ENCODE data around the gene MAGI2.

DNA sequence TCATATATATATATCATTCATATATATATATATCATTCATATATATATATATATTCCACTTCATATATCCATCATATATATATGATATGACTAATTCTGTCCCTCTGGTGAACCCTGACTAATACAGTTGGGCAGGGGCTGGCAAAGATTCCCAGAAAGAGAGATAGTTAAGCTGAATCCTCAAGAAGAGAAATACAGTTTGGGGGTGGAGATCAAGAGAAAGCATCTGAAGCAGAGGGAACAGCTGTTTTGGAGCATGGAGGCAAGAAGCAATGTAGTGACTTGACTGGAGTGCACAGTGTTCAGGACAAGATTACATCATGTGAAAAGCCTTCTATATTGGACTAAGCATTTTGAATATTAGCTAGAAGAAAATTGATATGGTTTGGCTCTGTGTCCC, 540.7 kb downstream of the MAGI2 start:
- TF ChIP-seq, protein P1, sequence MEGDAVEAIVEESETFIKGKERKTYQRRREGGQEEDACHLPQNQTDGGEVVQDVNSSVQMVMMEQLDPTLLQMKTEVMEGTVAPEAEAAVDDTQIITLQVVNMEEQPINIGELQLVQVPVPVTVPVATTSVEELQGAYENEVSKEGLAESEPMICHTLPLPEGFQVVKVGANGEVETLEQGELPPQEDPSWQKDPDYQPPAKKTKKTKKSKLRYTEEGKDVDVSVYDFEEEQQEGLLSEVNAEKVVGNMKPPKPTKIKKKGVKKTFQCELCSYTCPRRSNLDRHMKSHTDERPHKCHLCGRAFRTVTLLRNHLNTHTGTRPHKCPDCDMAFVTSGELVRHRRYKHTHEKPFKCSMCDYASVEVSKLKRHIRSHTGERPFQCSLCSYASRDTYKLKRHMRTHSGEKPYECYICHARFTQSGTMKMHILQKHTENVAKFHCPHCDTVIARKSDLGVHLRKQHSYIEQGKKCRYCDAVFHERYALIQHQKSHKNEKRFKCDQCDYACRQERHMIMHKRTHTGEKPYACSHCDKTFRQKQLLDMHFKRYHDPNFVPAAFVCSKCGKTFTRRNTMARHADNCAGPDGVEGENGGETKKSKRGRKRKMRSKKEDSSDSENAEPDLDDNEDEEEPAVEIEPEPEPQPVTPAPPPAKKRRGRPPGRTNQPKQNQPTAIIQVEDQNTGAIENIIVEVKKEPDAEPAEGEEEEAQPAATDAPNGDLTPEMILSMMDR (IDR thresholded peaks at IDR 0.05), result no peak
- TF ChIP-seq EP300 (IDR thresholded peaks at IDR 0.05), result no peak

All from suprapubic skin (tissue), 3 donors.